GM19238 (cell line): Measurements from ENCODE around the gene ALOX15B.

Experiments
- DNase-seq: peaks from one replicate; pipeline ENCODE4 v3.0.0; 2011; ENCODE audit warnings: low spot score; ENCODE audit not compliant: insufficient read length

Gene ALOX15B

GRCh38 chr17:8038954-8039610 is at the start of gene ALOX15B:
Gene ALOX15B, plus strand, starts transcription at chr17:8039059. Its CDS starts 97 bp downstream, at chr17:8039156.
- DNase-seq = no peak

GRCh38 chr17:7989781-7990655 is 48.8 kb upstream of the ALOX15B start:
- peak; percentile 87 for DNase-seq

- DNase-seq = no peak
These were observed 46.3 kb upstream of the ALOX15B start for GRCh38 chr17:7992516-7992915.

- DNase-seq = no peak
These were observed 45.9 kb upstream of the ALOX15B start for GRCh38 chr17:7992924-7993323.

- no peak for DNase-seq
These were observed 44.8 kb upstream of the ALOX15B start for GRCh38 chr17:7993972-7994589.

GRCh38 chr17:7995724-7996123 is 43.1 kb upstream of the ALOX15B start:
- no peak for DNase-seq

GRCh38 chr17:7997186-7997585 is 41.7 kb upstream of the ALOX15B start:
- no peak for DNase-seq

- DNase-seq = no peak
These were observed 36.7 kb upstream of the ALOX15B start, which contains the start of gene GUCY2D for GRCh38 chr17:8001976-8002720. Gene GUCY2D, plus strand, starts transcription at chr17:8002615. Its CDS starts 433 bp downstream, at chr17:8003048.

GRCh38 chr17:8002721-8003593 is 35.9 kb upstream of the ALOX15B start:
- DNase-seq = no peak

- DNase-seq = no peak
These were observed 35.2 kb upstream of the ALOX15B start for GRCh38 chr17:8003594-8004181.

- no peak for DNase-seq
These were observed 34.0 kb upstream of the ALOX15B start for GRCh38 chr17:8004899-8005298.

GRCh38 chr17:8005357-8005756 is 33.5 kb upstream of the ALOX15B start:
- no peak for DNase-seq

GRCh38 chr17:8005967-8006730 is 32.7 kb upstream of the ALOX15B start:
- no peak for DNase-seq

- no peak for DNase-seq
These were observed 31.8 kb upstream of the ALOX15B start for GRCh38 chr17:8006836-8007680.

- DNase-seq = no peak
These were observed 31.0 kb upstream of the ALOX15B start for GRCh38 chr17:8007836-8008235.

GRCh38 chr17:8012045-8012580 is 26.7 kb upstream of the ALOX15B start:
- DNase-seq = no peak

- DNase-seq = no peak
These were observed 25.7 kb upstream of the ALOX15B start for GRCh38 chr17:8012996-8013640.
